H1 (cell line): ENCODE measurements around the gene FAM120A. TPM values are rescaled to one million over a fixed set of nuclear protein-coding genes. Genes with fewer than 3 reads are reported as not detected.

Source experiments
- CTCF ChIA-PET: fragments of 300-600 bp; sonication (Branson Sonifier 250); formaldehyde crosslinking; loops from one replicate; lab custom pipeline; 2021; ENCODE audit not compliant: partially characterized antibody; lab: Charles Lee
- POLR2A ChIA-PET: fragments of 300-600 bp; sonication (Branson Sonifier 250); formaldehyde crosslinking; loops from one replicate; lab custom pipeline; 2021; ENCODE audit warnings: inconsistent platforms; ENCODE audit not compliant: partially characterized antibody; lab: Charles Lee
- DNase-seq, 2 experiments: peaks; one replicate each; pipeline versions ENCODE4 v3.0.0 to v3.0.0-alpha.2; 2010 to 2022; ENCODE audit warnings: low spot score in 2 of 2, low read depth in 1 of 2, mixed read lengths in 1 of 2
- FAIRE-seq: peaks from 2 replicates; lab custom pipeline; 2011; peaks lifted over from hg19 to GRCh38; lab: Jason Lieb, UNC
- H2AFZ ChIP-seq: 2 replicates; pipeline ENCODE4 v1.8.1; 2012; ENCODE audit warnings: low read length, inconsistent platforms
- H2AK5ac ChIP-seq: 2 replicates; pipeline ENCODE4 v1.6.1; 2013; ENCODE audit warnings: low read depth, low read length
- H2BK120ac ChIP-seq: replicated peaks from 2 replicates; pipeline ENCODE3; 2013; ENCODE audit warnings: low read depth, low read length, inconsistent platforms
- H2BK12ac ChIP-seq: 2 replicates; pipeline ENCODE4 v1.6.1; 2013; ENCODE audit warnings: low read depth, low read length
- H2BK15ac ChIP-seq: 2 replicates; pipeline ENCODE4 v1.6.1; 2013; ENCODE audit warnings: low read length
- H2BK20ac ChIP-seq: 2 replicates; pipeline ENCODE4 v1.6.1; 2013; ENCODE audit warnings: low read length
- H2BK5ac ChIP-seq: 2 replicates; pipeline ENCODE4 v1.6.1; 2013; ENCODE audit warnings: low read depth, low read length
- H3K14ac ChIP-seq: 2 replicates; pipeline ENCODE4 v1.6.1; 2013; ENCODE audit warnings: inconsistent platforms; ENCODE audit not compliant: insufficient read length
- H3K18ac ChIP-seq: 2 replicates; pipeline ENCODE4 v1.6.1; 2013; ENCODE audit warnings: low read length; ENCODE audit errors: extremely low read depth
- H3K23ac ChIP-seq: 2 replicates; pipeline ENCODE4 v1.6.1; 2013; ENCODE audit warnings: inconsistent platforms; ENCODE audit not compliant: insufficient read length
- H3K23me2 ChIP-seq: 2 replicates; pipeline ENCODE4 v1.6.1; 2013; ENCODE audit warnings: low read depth, low read length
- H3K27ac ChIP-seq: 2 replicates; pipeline ENCODE4 v1.6.1; 2011; ENCODE audit warnings: low read depth, low read length, inconsistent platforms
- H3K27me3 ChIP-seq, 4 experiments: replicated peaks in 1 of 4; 1 replicate in 1 of 4; 2 replicates in 3 of 4; pipeline versions ENCODE4 v1.6.1 to v1.8.1; 2011 to 2013; ENCODE audit warnings: low read length in 3 of 4, mild to moderate bottlenecking in 3 of 4, inconsistent platforms in 2 of 4, mixed read lengths in 2 of 4, moderate library complexity in 1 of 4; ENCODE audit not compliant: control insufficient read depth in 3 of 4, insufficient read depth in 3 of 4; ENCODE audit errors: extremely low read depth in 1 of 4
- H3K36me3 ChIP-seq, 4 experiments: 2 replicates each; pipeline versions ENCODE4 v1.6.1 to v1.8.1; 2011 to 2013; ENCODE audit warnings: mild to moderate bottlenecking in 4 of 4, low read length in 3 of 4, moderate library complexity in 2 of 4, control low read depth in 1 of 4, inconsistent platforms in 1 of 4; ENCODE audit not compliant: insufficient read depth in 4 of 4, control insufficient read depth in 2 of 4
- H3K4ac ChIP-seq: replicated peaks from 2 replicates; pipeline ENCODE3; 2013; ENCODE audit warnings: low read length, low read depth, mixed read lengths, inconsistent platforms; ENCODE audit not compliant: insufficient read length
- H3K4me1 ChIP-seq, 4 experiments: replicated peaks in 1 of 4; 1 replicate in 1 of 4; 2 replicates in 3 of 4; pipeline versions ENCODE4 v1.6.1 to v1.8.1; 2011 to 2013; ENCODE audit warnings: low read length in 3 of 4, inconsistent platforms in 2 of 4, mixed read lengths in 1 of 4; ENCODE audit not compliant: insufficient read depth in 4 of 4, control insufficient read depth in 3 of 4
- H3K4me2 ChIP-seq, 2 experiments: 2 replicates each; pipeline versions ENCODE4 v1.6.1 to v1.8.1; 2011 to 2013; ENCODE audit warnings: low read depth in 2 of 2, low read length in 2 of 2, control low read depth in 1 of 2, inconsistent platforms in 1 of 2, mild to moderate bottlenecking in 1 of 2; ENCODE audit not compliant: insufficient read depth in 1 of 2
- H3K4me3 ChIP-seq, 4 experiments: fragments of 200-600, 300-600 bp in 1 of 4; sonication (generic), shearing (Covaris generic), sonication (Bioruptor Twin) in 1 of 4; 2 replicates each; pipeline versions ENCODE4 v1.5.1 to v1.8.1; 2011 to 2016; ENCODE audit warnings: low read length in 4 of 4, low read depth in 3 of 4, control low read depth in 2 of 4, inconsistent platforms in 2 of 4, mild to moderate bottlenecking in 2 of 4, mixed read lengths in 1 of 4, moderate library complexity in 1 of 4; ENCODE audit not compliant: insufficient read depth in 2 of 4; ENCODE audit errors: extremely low read depth in 1 of 4
- H3K56ac ChIP-seq: replicated peaks from 2 replicates; pipeline ENCODE3; 2013; ENCODE audit warnings: low read depth, mild to moderate bottlenecking, mixed read lengths, low read length, inconsistent platforms; ENCODE audit not compliant: insufficient read length
- H3K79me1 ChIP-seq: 2 replicates; pipeline ENCODE4 v1.6.1; 2013; ENCODE audit warnings: low read depth, low read length, control low read depth
- H3K79me2 ChIP-seq, 2 experiments: 2 replicates each; pipeline versions ENCODE4 v1.6.1 to v1.8.1; 2012 to 2013; ENCODE audit warnings: low read length in 2 of 2, mild to moderate bottlenecking in 2 of 2, inconsistent platforms in 1 of 2; ENCODE audit not compliant: insufficient read depth in 2 of 2, control insufficient read depth in 1 of 2
- H3K9ac ChIP-seq, 4 experiments: replicated peaks in 1 of 4; 1 replicate in 1 of 4; 2 replicates in 3 of 4; pipeline versions ENCODE4 v1.6.1 to v1.8.1; 2011 to 2013; ENCODE audit warnings: low read depth in 3 of 4, low read length in 3 of 4, control low read depth in 2 of 4, mild to moderate bottlenecking in 2 of 4, moderate library complexity in 2 of 4, inconsistent platforms in 1 of 4; ENCODE audit errors: extremely low read depth in 1 of 4
- H3K9me3 ChIP-seq, 2 experiments: 2 replicates each; pipeline versions ENCODE4 v1.6.1 to v1.8.1; 2012 to 2013; ENCODE audit warnings: mild to moderate bottlenecking in 2 of 2, moderate library complexity in 2 of 2, control low read depth in 1 of 2, inconsistent platforms in 1 of 2, low read depth in 1 of 2, low read length in 1 of 2, mixed read lengths in 1 of 2; ENCODE audit not compliant: insufficient read depth in 2 of 2
- H4K20me1 ChIP-seq, 2 experiments: replicated peaks in 1 of 2; 2 replicates each; pipeline versions ENCODE3 to v1.8.1; 2011 to 2013; ENCODE audit warnings: inconsistent platforms in 2 of 2, low read length in 2 of 2, mild to moderate bottlenecking in 1 of 2; ENCODE audit not compliant: insufficient read depth in 2 of 2, control insufficient read depth in 1 of 2
- H4K5ac ChIP-seq: 2 replicates; pipeline ENCODE4 v1.6.1; 2013; ENCODE audit warnings: low read length, low read depth, mixed read lengths, inconsistent platforms; ENCODE audit not compliant: insufficient read length
- H4K8ac ChIP-seq: 2 replicates; pipeline ENCODE4 v1.8.0; 2013; ENCODE audit warnings: mild to moderate bottlenecking, moderate library complexity, low read length, inconsistent platforms; ENCODE audit not compliant: insufficient read depth; ENCODE audit errors: extremely low read depth
- H4K91ac ChIP-seq: replicated peaks from 2 replicates; pipeline ENCODE3; 2013; ENCODE audit warnings: low read length, mixed read lengths, inconsistent platforms; ENCODE audit not compliant: insufficient read length
- BACH1 ChIP-seq: IDR thresholded peaks from 2 replicates; pipeline ENCODE4 v1.6.1; 2012; ENCODE audit warnings: low read length, improper control_type of control experiment
- KDM5A ChIP-seq: fragments of 200-600 bp; IDR thresholded peaks from 2 replicates; pipeline ENCODE4 v1.7.1; 2012; ENCODE audit warnings: mild to moderate bottlenecking, low read length, inconsistent platforms, mixed read lengths
- MAFK ChIP-seq: IDR thresholded peaks from 2 replicates; pipeline ENCODE4 v1.6.1; 2012; ENCODE audit warnings: low read depth, mild to moderate bottlenecking, improper control_type of control experiment, low read length
- WGBS, 2 experiments: shearing (Covaris generic) in 1 of 2; methylation state at CpG; one replicate each; pipeline versions ENCODE4 v1.1.6 to v1.1.7; 2013 to 2015; ENCODE audit warnings: low lambda C conversion rate in 2 of 2, mixed read lengths in 2 of 2, inconsistent platforms in 1 of 2, low coverage in 1 of 2, missing lambda C conversion rate in 1 of 2; ENCODE audit not compliant: insufficient replicate concordance in 2 of 2, insufficient coverage in 1 of 2, insufficient read length in 1 of 2; ENCODE audit errors: extremely low coverage in 1 of 2, missing lambda C conversion rate in 1 of 2; 5-methylcytosine and 5-hydroxymethylcytosine counted together
- polyA plus RNA-seq, 7 experiments: library from polyadenylated mRNA; depleted of rRNA in 3 of 7; stranded (reverse) in 5 of 7; unstranded in 2 of 7; fragments of >200 nt in 5 of 7; fragments of 200-250 nt in 2 of 7; gene quantifications; 1 replicate in 5 of 7; 2 replicates in 1 of 7; 4 replicates in 1 of 7; pipeline versions ENCODE4 v1.2.1 to v1.2.3, GENCODE V29; 2011 to 2013; ENCODE audit warnings: missing spikeins in 2 of 7, mixed read lengths in 2 of 7
- total RNA-seq: library from RNA; stranded (reverse); fragmentation: NEBNext Ultra II Directional; extraction: Animal tissue kit (Norgen Biotek cat#: 25700); gene quantifications from 2 replicates; pipeline ENCODE4 v1.2.1, GENCODE V29; 2021

FAM120A gene
- total and polyA plus RNA-seq, 2 of the 8 experiments (the other 6 are each of a cell fraction or from before 2014, with no cell fraction given): 24.9 to 54.7 TPM

DNA sequence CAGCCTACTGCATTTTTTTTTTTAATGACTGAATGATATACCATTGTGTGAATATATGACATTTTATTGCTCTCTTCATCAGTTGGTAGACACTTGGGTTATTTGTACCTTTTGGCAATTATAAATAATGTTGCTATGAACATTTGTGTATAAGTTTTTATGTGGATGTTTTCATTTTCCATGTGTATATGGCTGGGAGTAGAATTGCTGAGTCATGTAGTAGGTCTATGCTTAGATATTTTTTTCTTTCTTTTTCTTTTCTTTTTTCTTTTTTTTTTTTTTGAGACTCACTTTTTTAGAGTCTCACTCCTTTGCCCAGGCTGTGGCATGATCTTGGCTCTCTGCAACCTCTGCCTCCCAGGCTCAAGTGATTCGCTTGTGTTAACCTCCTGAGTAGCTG, 34.8 kb downstream of the FAM120A start:
- Histone ChIP-seq H3K23me2 (no peaks in the 10 kb centered on the region), H3K27ac (no peak overlapping the region), H3K14ac (no peak overlapping the region), H4K8ac (no peak overlapping the region), H3K79me2 (peaks cover 0 to 42% of the 10 kb centered on the region in 2 experiments; a peak in 2 of 4 replicates), H3K9ac (no peak overlapping the region), H3K36me3 (peaks cover 2 to 12% (median 5%) of the 10 kb centered on the region in 4 experiments; a peak in 7 of 8 replicates), H3K56ac (no peak overlapping the region), H2AK5ac (no peak overlapping the region), H2BK5ac (no peak overlapping the region), H2BK15ac (no peak overlapping the region), H4K5ac (no peak overlapping the region), H3K4me1 (no peaks in the 10 kb centered on the region)
- DNase-seq (no peak), FAIRE-seq (no peak)
- 100% methylated on average over 1 of the region's 1 CpG; no CpG with 5 or more reads in 1 of the 2 experiments for WGBS, 2 experiments
- CTCF ChIA-PET: no interaction called here
- TF ChIP-seq BACH1 (peak; percentile 29; the same call in 1 of the 2 replicates), KDM5A (no peak), MAFK (peak; percentile 68)
- TF ChIP-seq, all 59 proteins: peak for 2
- POLR2A ChIA-PET: no interaction called here
- Histone ChIP-seq H3K18ac (no peak overlapping the region), H3K79me1 (peaks cover 15% of the 10 kb centered on the region), H3K9me3 (no peaks in the 10 kb centered on the region), H3K4ac (no peak overlapping the region), H3K23ac (no peak overlapping the region), H2BK120ac (no peak overlapping the region), H4K91ac (no peak overlapping the region), H3K4me2 (no peak overlapping the region), H2BK20ac (no peak overlapping the region), H4K20me1 (peaks cover 0 to 9% of the 10 kb centered on the region in 2 experiments), H2AFZ (no peak overlapping the region), H2BK12ac (no peak overlapping the region), H3K27me3 (no peaks in the 10 kb centered on the region), H3K4me3 (no peak overlapping the region)
